Central memory CD8-positive, alpha-beta T cell (primary cell): ENCODE measurements around the gene SGK1.
"Not testable (repeated sequence)": the region's sequence is repeated elsewhere in the genome, so short reads cannot be mapped to it uniquely, and the experiment has no call there.

Experiments used
- ATAC-seq: fragments of 150-1000 bp; cut with Tn5 transposase; replicated peaks from 2 replicates; pipeline ENCODE4 v1.10.0; 2022; ENCODE audit warnings: mild to moderate bottlenecking, moderate FRiP score, moderate number of reproducible peaks; ENCODE audit not compliant: poor library complexity, severe bottlenecking; ENCODE audit errors: extremely low read depth
- DNase-seq, 2 donors: peaks; one replicate each; pipeline ENCODE4 v3.0.0; 2021; ENCODE audit warnings: low spot score in 2 of 2
- H3K27ac Mint-ChIP-seq: one replicate; pipeline ENCODE4 v1.8.0; 2022; ENCODE audit warnings: low read depth, mild to moderate bottlenecking, moderate library complexity, mixed read lengths
- H3K27me3 Mint-ChIP-seq: one replicate; pipeline ENCODE4 v1.8.0; 2022; ENCODE audit warnings: mixed read lengths
- H3K36me3 Mint-ChIP-seq: one replicate; pipeline ENCODE4 v1.8.0; 2022; ENCODE audit warnings: mild to moderate bottlenecking, moderate library complexity, mixed read lengths; ENCODE audit not compliant: insufficient read depth
- H3K4me1 Mint-ChIP-seq: one replicate; pipeline ENCODE4 v1.8.0; 2022; ENCODE audit warnings: mixed read lengths
- H3K4me3 Mint-ChIP-seq: one replicate; pipeline ENCODE4 v1.8.0; 2022; ENCODE audit warnings: mild to moderate bottlenecking, moderate library complexity, mixed read lengths
- H3K9me3 Mint-ChIP-seq: one replicate; pipeline ENCODE4 v1.8.0; 2022; ENCODE audit warnings: mixed read lengths

SGK1 gene

GRCh38 chr6:134196568-134197193, 121.2 kb downstream of the SGK1 start:
- Mint-ChIP-seq H3K4me3 (no peak overlapping the region), H3K27me3 (no peaks in the 10 kb centered on the region), H3K27ac (no peak overlapping the region)

GRCh38 chr6:134195985-134196384, 121.9 kb downstream of the SGK1 start:
- Mint-ChIP-seq H3K36me3 (no peaks in the 10 kb centered on the region), H3K4me1 (no peaks in the 10 kb centered on the region), H3K9me3 (no peaks in the 10 kb centered on the region), H3K27me3 (no peaks in the 10 kb centered on the region), H3K27ac (no peak overlapping the region), H3K4me3 (no peak overlapping the region)
- DNase-seq = no peak
- ATAC-seq = no peak

More at GRCh38 chr6:134196568-134197193, 121.2 kb downstream of the SGK1 start:
- no peaks in the 10 kb centered on the region for H3K36me3 Mint-ChIP-seq
- DNase-seq (no peak), ATAC-seq (no peak)
- no peaks in the 10 kb centered on the region for H3K4me1 Mint-ChIP-seq
- H3K9me3 Mint-ChIP-seq = no peaks in the 10 kb centered on the region

- H3K9me3 Mint-ChIP-seq = no peaks in the 10 kb centered on the region
- H3K4me3 Mint-ChIP-seq = no peak overlapping the region
- H3K27me3 Mint-ChIP-seq = no peaks in the 10 kb centered on the region
- ATAC-seq (no peak), DNase-seq (no peak)
- H3K36me3 Mint-ChIP-seq = no peaks in the 10 kb centered on the region
- no peak overlapping the region for H3K27ac Mint-ChIP-seq
- H3K4me1 Mint-ChIP-seq = no peaks in the 10 kb centered on the region
Measured at GRCh38 chr6:134195164-134195906, 122.6 kb downstream of the SGK1 start.

- Mint-ChIP-seq H3K4me3 (no peak overlapping the region), H3K27me3 (no peaks in the 10 kb centered on the region), H3K9me3 (no peaks in the 10 kb centered on the region), H3K36me3 (no peaks in the 10 kb centered on the region), H3K4me1 (no peaks in the 10 kb centered on the region), H3K27ac (no peak overlapping the region)
- ATAC-seq (no peak), DNase-seq (no peak)
Measured at GRCh38 chr6:134193536-134194498, 124.1 kb downstream of the SGK1 start.

GRCh38 chr6:134192609-134193008, 125.3 kb downstream of the SGK1 start:
- H3K27ac Mint-ChIP-seq, DNase-seq, H3K4me1 Mint-ChIP-seq, ATAC-seq, H3K9me3 Mint-ChIP-seq, H3K4me3 Mint-ChIP-seq, H3K27me3 Mint-ChIP-seq, H3K36me3 Mint-ChIP-seq: not testable (repeated sequence)

GRCh38 chr6:134190883-134191282, 127.0 kb downstream of the SGK1 start:
- H3K4me1 Mint-ChIP-seq = no peaks in the 10 kb centered on the region
- no peaks in the 10 kb centered on the region for H3K9me3 Mint-ChIP-seq
- H3K27me3 Mint-ChIP-seq = no peaks in the 10 kb centered on the region
- ATAC-seq (no peak), DNase-seq (no peak)
- no peak overlapping the region for H3K27ac Mint-ChIP-seq
- peaks cover 2% of the 10 kb centered on the region for H3K36me3 Mint-ChIP-seq
- H3K4me3 Mint-ChIP-seq = no peak overlapping the region

- no peaks in the 10 kb centered on the region for H3K9me3 Mint-ChIP-seq
- no peak for ATAC-seq
Measured at GRCh38 chr6:134187751-134188150, 130.2 kb downstream of the SGK1 start.

GRCh38 chr6:134187154-134187553, 130.8 kb downstream of the SGK1 start:
- ATAC-seq (no peak), DNase-seq (no peak)
- Mint-ChIP-seq H3K36me3 (peaks cover 2% of the 10 kb centered on the region), H3K27me3 (no peaks in the 10 kb centered on the region), H3K4me1 (no peaks in the 10 kb centered on the region), H3K27ac (no peak overlapping the region), H3K9me3 (no peaks in the 10 kb centered on the region), H3K4me3 (no peak overlapping the region)

More at GRCh38 chr6:134187751-134188150, 130.2 kb downstream of the SGK1 start:
- DNase-seq = no peak
- H3K4me3 Mint-ChIP-seq = no peak overlapping the region
- no peaks in the 10 kb centered on the region for H3K27me3 Mint-ChIP-seq
- H3K27ac Mint-ChIP-seq = no peak overlapping the region
- no peaks in the 10 kb centered on the region for H3K4me1 Mint-ChIP-seq
- peaks cover 2% of the 10 kb centered on the region for H3K36me3 Mint-ChIP-seq

- no peaks in the 10 kb centered on the region for H3K9me3 Mint-ChIP-seq
- H3K4me1 Mint-ChIP-seq = no peaks in the 10 kb centered on the region
- peaks cover 2% of the 10 kb centered on the region for H3K36me3 Mint-ChIP-seq
- no peaks in the 10 kb centered on the region for H3K27me3 Mint-ChIP-seq
- ATAC-seq = no peak
- H3K27ac Mint-ChIP-seq = no peak overlapping the region
- no peak for DNase-seq
- no peak overlapping the region for H3K4me3 Mint-ChIP-seq
Measured at GRCh38 chr6:134186355-134186754, 131.6 kb downstream of the SGK1 start.

GRCh38 chr6:134185277-134185676, 132.6 kb downstream of the SGK1 start:
- Mint-ChIP-seq H3K27me3 (no peaks in the 10 kb centered on the region), H3K36me3 (peaks cover 2% of the 10 kb centered on the region), H3K9me3 (no peaks in the 10 kb centered on the region), H3K27ac (peak overlapping the region; percentile 5), H3K4me1 (no peaks in the 10 kb centered on the region), H3K4me3 (no peak overlapping the region)
- no peak for DNase-seq
- no peak for ATAC-seq

- Mint-ChIP-seq H3K4me3 (no peak overlapping the region), H3K36me3 (peaks cover 2% of the 10 kb centered on the region), H3K27ac (no peak overlapping the region), H3K27me3 (no peaks in the 10 kb centered on the region), H3K4me1 (no peaks in the 10 kb centered on the region), H3K9me3 (no peaks in the 10 kb centered on the region)
- ATAC-seq (no peak), DNase-seq (no peak)
Measured at GRCh38 chr6:134183844-134184243, 134.1 kb downstream of the SGK1 start.

- H3K4me1 Mint-ChIP-seq = peaks cover 11% of the 10 kb centered on the region
- no peaks in the 10 kb centered on the region for H3K36me3 Mint-ChIP-seq
- H3K4me3 Mint-ChIP-seq = no peak overlapping the region
- DNase-seq (no peak), ATAC-seq (no peak)
- H3K27me3 Mint-ChIP-seq = no peaks in the 10 kb centered on the region
- H3K9me3 Mint-ChIP-seq = no peaks in the 10 kb centered on the region
- no peak overlapping the region for H3K27ac Mint-ChIP-seq
Measured at GRCh38 chr6:134182528-134182927, 135.4 kb downstream of the SGK1 start.
